Measurements from ENCODE around the gene CUL4A.

The CUL4A gene

DNA sequence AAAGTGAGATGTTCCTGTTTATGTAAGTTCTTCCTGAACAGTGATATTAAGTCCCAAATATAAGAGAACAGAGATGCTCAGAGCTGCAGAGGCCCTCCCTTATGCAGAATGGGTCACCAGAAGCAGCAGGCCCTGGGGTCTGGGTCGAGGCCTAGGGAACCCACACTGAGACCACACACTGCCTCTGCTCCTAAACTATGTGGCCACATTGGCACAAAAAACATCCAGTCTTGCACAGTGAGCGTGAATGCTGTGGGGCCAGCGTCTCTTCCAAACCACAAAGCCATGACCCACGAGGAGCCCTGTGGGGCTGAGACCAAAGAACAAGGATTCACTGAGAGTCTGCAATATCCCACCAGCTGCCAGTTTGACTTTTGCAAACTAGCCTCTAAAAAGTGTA, 27.4 kb upstream of the CUL4A start:
- DNase-seq = no peak

GRCh38 chr13:113183450-113184129, 25.8 kb upstream of the CUL4A start:
- DNase-seq = no peak

- DNase-seq = no peak
Measured at GRCh38 chr13:113184568-113185440, 24.6 kb upstream of the CUL4A start.

GRCh38 chr13:113186061-113186900, 23.1 kb upstream of the CUL4A start:
- DNase-seq = no peak

GRCh38 chr13:113187263-113187669, 22.1 kb upstream of the CUL4A start:
- DNase-seq = peak; percentile 53 to 56

DNA sequence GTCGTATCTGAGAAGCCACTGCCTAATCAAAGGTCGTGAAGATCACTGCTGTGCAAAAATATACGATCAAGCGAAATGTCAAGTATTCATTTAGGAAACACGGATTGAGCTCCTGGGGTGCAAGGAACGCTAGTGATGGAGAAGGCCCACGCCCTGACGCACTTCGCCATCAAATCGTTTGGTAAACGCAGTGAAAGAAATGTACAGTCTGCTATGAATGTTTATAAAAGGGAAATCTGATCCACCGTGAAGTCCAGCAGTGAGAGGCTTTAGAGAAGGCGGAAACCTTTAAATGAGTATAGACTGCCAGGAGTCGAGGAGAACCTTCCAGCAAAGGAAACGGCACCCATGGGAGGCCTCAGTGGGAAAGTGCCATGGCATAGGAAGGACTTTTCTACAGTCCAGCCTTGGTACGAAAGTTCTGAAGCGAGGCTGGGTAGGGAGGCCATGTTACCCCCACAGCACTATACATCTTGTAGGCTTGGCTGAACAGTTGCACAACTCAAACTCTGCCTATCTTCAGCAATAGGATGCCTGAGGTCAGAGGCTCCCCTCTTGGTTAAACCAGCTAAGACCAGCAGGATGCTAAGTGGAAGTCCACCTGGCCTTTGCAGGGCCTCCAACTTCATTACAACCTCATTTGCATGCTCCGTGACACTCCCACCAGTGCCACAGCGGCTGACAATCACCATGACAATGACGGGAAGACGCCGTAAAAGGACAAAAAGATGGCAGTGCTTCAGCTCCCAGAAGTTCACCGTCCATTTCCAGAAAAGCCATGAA, 21.3 kb upstream of the CUL4A start:
- no peak for DNase-seq

- DNase-seq = no peak
Measured at GRCh38 chr13:113190181-113190580, 19.2 kb upstream of the CUL4A start.

DNA sequence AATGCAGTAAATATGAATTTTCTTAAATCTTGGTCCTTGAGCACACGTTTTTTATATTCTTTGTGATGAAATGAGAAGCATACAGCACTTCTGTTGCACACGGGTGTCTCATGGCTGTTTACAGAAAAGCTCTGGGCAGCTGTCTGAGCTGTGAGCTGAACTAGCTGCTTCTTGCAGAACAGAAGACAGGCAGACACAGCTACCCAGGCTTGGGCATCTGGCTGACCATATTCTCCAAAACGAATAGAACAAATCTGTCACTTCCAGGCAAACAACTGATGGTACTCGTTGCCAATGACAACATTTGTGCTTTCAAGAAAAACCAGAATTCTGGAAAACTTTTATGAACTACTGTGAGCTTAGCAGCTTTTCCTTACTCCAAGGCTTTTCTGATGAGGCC, 17.1 kb upstream of the CUL4A start:
- DNase-seq = no peak

GRCh38 chr13:113192902-113193301, 16.5 kb upstream of the CUL4A start:
- DNase-seq = no peak

- no peak for DNase-seq
Measured at GRCh38 chr13:113195360-113195759, 14.1 kb upstream of the CUL4A start.

DNA sequence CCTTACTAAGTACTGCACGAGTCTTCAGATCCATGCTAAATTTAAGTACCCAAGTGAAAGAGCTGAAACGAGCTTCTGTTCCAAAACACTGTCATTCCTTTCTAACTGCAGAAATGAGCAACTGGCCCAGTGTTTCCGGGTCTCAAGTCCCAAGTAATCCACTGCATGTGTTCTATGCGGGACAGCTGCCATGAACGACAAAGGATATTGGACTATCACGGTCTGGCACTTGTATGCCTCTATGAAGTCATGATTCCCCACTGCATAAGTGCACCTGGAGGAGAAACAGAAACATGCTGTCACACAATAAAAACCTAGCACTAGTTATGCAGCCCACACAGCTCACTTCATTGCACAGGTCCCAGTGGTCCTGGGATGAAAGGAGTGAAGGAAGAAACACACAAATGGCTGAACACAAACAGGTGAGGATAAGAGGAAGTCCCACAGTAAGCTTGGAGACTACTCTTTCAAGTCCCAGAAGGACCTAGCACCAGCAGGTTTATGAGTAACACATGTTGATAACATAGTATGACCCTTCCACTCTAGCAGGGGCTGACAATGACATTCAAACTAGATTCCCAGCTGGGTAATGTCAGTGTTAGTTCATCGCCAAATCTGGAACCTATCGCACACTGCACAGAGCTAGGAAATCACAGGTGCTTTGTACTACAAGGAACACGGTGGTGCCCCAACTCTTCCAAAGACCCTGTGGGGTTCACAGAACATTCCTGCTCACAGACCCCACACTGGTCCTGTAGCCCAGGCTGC, 12.3 kb upstream of the CUL4A start:
- no peak for DNase-seq

DNA sequence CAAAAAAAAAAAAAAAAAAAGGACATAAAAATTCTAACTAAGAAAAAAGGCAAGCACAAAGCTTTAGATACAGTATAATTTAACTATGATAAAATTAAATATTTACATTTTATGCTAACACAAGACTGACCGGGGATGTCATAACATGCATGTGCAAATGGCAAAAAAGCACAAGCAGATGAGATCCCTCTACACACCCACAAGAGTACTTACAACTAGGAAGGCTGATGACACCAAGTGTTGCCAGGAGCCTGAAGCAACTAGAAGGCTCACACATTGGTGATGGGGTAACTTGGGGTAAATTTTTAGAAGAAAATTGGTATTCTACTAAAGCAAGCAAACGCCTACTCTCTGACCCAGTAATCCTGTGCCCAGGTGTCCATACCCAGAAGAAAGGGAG, 7.6 kb upstream of the CUL4A start:
- no peak for DNase-seq

GRCh38 chr13:113202912-113203311, 6.5 kb upstream of the CUL4A start:
- no peak for DNase-seq

DNA sequence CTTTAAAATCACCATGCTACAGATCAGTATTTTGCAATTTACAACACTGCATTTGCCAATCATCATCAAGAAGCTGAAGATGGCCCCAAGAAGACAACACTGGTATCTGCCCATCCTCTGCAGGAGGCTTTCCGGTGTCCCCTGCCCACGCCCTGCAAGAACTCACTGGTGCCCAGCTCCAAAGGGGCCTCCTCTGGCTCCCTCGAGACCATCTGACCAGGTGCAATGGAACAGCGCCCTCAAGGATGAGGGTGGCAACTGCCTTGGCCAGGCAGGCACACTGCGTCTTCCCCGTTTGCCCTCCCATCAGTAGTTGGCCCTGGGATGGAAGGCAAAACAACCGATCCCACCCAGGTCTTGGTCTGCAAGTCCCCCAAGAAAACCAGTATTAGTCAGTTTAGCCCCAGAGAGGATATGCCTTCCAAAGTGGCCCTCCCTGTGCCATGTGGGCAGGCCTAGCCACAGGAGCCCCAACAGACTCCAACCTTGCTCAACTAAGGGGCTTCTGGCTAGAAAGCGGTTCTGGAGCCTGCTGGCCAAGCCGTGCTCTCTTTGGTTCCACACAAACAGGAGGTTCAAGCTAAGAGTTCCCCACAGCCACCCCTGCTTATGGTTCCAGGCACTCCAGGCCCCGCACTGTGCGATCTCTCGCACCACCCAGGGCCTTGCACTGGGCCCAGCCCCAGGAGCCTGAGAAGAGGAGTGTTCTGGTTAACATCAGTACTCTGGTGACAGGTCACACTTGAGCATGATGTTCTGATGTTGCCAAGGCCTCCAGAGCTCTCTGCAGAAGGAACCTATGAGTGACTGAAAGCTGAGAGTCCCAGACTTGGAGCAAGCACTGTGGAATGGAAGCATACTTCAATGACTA, 5.7 kb upstream of the CUL4A start:
- no peak for DNase-seq

DNA sequence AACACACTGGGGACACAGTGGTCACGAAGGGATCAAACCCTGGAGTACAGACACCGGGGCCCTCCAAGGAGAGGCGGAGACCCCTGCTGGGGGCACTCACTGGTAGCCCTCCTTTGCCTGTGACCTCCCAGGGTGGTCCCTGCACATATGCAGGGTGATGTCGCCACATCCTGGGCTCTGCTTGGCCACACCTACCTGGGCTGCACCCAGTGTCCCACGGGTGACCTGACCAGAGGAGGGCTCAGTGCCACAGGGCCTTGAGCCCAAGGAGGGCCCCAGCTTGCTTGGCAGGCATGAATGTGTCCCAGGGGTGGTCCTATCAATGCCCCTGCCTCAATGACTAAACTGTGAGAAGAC, 5.1 kb upstream of the CUL4A start:
- no peak for DNase-seq

- DNase-seq = no peak
Measured at GRCh38 chr13:113205428-113205931, 3.9 kb upstream of the CUL4A start.

GRCh38 chr13:113207460-113207859, 2.0 kb upstream of the CUL4A start:
- DNase-seq = no peak

DNA sequence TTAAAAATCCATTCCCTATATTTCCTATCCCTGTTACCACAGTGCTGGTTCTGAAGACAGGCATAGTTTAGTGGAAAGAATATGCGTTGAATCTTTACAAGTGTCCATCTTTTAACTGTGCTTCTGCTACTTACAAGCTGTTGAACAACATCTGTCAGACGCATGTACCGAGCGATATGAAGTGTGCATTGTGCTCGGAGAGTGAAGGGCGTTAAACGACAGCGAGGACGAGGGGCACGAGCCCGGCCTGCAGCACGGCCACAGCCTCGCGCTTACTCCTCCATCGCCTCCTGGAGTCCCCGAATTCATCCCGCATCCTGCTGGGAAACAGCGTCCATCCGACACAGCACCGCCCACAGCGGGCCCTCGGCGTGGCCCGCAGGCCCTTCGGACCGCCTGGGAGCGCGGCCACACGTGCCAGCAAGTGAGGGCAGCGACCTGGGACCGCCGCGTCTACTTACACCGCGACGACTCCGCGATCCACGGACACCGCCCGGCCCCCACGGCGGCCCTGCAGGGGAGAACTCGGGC, 1.5 kb upstream of the CUL4A start:
- no peak for DNase-seq

DNA sequence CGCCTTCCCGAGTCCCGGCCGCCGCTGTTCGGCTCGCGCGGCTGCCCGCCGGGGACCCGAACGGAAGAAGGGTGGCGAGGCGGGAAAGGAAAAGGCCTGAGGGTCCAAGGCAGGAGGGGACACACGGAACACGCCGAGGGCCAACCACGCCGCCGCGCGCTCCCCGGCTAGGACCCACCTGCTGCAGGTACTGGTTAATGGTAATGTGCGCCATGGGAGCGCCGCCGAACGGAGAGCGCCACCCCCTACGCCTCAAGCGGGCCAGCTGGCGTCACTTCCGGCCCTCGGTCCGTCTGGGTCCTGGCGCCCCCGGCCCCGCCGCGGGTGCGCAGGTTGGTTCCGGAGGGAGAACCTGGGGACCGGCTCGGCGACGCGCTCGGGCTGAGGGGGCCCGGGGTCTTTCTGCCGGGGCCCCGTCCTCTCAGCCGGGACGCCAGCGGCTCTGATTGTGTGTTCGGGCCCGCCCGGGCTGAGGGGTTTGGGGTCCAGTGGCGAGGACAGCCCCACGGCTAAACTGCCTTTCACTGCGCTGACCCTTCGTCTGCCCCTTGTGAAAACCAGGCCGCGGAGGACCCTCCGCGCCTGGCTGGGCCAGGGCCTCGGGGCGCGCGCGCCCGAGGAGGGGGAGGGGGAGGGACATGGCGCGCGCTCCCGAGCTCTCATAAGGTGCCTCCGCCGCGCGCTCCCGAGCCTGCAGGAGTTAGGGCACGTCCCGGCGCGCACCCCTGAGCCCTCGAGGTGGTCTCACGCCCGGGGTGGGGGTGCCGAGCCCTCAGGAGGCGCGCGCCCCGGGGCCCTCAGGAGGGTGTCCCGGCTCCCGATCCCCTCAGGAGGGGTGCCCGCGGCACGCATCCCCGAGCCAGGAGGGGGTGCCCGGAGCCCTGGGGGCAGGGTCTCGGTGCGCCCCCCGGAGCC, 735 bp upstream of the CUL4A start, which contains the start of gene PCID2:
TSS of gene PCID2 (minus strand) at position 249 of the 915 bp plus-strand sequence. CDS start at position 214, 35 bp downstream.
- DNase-seq = peak; percentile 85

Measured in activated CD4-positive, alpha-beta T cell treated with anti-CD3 and anti-CD28 coated beads, Interleukin-2, amount 50 U/mL, for 4 hours (primary cell).